ENCODE results near the gene FBXL15.

- TF ChIP-seq EZH2 (IDR thresholded peaks at IDR 0.05; ENCODE audit: low read length) (no peak), CTCF (optimal IDR thresholded peaks at IDR 0.05 in 1 of 3, IDR thresholded peaks at IDR 0.05 in 1 of 3, conservative IDR thresholded peaks at IDR 0.05 in 1 of 3; ENCODE audit: extremely low read depth in 1 of 3, insufficient read depth in 2 of 3, low read length in 3 of 3) (no peak)
These were observed 24.2 kb downstream of the FBXL15 start for GRCh38 chr10:102444851-102445250.

All from keratinocyte (primary cell).